Measurements from ENCODE around the gene FLOT1.
A peak's percentile ranks its signal among the peaks of the same experiment; 100 is the strongest.

FLOT1 gene, protein sequence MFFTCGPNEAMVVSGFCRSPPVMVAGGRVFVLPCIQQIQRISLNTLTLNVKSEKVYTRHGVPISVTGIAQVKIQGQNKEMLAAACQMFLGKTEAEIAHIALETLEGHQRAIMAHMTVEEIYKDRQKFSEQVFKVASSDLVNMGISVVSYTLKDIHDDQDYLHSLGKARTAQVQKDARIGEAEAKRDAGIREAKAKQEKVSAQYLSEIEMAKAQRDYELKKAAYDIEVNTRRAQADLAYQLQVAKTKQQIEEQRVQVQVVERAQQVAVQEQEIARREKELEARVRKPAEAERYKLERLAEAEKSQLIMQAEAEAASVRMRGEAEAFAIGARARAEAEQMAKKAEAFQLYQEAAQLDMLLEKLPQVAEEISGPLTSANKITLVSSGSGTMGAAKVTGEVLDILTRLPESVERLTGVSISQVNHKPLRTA

DNA sequence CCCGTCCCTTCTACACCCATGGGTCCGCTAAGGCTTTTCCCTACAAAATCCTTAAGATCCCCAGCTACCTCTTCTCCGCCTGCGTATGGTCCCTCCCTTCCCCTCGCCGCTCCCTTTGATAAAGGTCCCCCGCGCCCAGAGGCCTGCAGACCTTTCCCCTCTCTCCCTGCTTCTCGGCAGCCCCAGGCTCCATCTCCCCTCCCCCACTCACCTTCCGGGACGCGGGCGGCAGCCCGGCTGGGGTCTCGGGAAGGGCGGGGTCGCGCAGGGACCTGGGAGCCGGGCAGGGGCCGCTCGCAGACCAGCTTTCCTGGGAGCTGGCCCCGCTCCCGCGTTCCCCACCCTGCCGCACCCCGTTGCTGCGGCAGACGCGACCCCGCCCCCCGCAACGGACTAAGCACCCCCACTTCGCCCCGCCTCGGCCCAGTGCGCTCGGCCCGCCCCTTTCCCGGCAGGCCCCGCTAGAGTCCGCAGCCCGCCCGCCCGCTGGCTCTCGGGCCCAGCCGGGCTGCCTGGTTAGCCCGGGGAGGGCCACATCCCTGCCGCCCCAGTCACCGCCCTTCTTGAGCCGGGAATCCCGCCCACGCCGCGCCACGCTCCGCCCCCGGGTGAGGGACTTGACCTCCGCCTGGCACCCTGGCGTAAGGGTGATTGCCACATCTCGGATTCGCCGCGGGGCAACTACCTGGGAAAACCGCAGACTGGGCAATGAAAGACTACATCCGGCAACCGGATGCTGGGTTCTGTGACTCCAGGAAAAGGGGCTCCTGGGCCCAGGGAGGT lies at the start of gene FLOT1:
FLOT1 (minus strand) TSS at position 372 of the 783 bp plus-strand sequence. CDS start 498 bp downstream, outside the sequence.
- peak; percentile 20 for DNase-seq

DNA sequence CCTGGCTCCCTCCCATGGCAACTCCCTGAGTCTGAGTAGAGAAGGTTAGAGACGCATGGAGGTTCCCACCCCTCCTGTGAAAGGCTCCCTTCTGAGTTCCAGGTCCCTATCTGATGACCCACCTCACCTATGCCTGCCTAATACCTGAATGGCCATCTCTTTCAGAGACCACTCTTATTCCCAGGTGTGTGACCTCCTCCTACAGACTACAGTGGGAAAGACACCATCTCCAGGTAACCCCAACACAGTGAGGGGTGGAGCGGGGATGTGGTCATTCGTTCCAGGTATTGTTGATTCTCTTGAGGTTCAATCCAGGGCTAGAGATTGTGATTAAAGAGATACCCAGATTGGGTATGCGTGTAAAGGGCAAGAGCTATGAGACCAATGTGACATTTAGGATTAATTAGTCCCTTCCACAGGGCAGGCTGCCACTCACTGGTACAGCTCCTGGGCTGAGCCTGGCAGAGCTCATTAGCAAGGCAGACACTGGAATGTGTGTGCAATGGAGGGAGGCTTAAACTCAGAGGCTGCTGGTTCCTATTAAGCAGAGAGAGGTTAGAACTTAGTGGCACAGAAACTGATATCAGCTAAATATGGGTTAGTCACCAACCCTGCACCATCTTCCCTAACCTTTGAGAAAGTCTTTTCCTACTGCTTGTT lies 48.4 kb upstream of the FLOT1 start:
- no peak for DNase-seq

DNA sequence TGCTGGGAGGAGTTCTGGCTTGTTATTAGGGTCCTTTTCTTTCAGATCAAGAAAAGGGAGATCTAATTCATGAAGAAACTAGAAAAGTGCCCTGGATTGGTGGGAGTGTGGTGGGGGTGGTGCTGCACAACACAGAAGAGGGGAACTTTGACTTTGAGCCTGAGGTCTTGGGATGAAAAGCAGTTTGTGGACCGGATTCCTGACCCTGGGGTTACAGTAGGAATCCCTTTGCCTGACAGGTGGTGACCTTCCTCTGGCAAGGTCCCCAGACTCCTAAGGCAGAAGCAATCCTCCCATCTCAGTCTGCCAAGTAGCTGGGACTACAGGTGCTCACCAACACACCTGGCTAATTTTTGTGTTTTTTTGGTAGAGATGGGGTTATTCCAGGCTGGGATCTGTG lies 47.1 kb upstream of the FLOT1 start:
- DNase-seq: no peak

DNA sequence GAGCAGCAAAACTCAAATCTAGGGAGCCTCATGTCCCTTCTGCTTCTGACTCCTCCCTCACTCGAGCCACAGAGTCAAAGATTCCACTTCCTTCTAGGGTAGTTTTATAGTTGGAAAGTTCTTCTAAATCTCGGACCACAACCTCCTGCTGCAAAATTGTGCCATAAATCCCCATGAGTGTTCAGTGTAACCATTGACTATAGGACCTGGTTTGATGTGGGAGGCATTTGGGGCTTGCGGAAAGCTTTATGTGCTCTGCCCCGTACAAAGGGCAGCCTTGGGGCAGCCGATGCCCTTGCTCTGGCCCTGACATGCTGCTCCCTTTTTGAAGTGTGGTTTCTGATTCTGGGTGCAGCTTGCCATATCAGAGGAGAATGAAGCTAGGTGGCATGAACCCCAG lies 45.5 kb upstream of the FLOT1 start:
- no peak for DNase-seq

DNA sequence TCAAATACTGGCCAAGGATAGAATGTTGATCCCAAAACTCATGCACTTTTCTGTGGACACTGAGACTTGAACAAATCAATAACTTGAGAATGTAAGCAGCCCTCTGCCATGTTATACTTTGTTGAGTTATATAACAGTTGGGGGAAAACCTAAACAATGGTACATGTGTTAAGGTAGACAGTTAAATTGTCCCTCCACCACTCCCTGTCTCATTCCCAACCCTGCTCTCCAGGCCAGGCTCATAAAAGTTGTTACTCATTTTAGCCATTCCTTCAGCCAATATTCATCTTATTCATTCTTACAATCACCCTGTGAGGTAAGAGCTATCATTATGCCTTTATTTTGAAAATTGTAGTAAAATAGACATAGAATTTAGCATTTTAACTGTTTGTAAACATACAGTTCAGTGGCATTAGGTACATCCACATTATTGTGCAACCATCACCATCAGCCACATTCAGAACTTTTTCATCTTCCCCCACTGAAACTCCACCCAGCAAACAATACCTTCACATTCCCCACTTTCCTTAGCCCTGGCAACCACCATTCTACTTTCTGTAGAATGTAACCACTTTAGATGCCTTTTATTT lies 40.0 kb upstream of the FLOT1 start:
- no peak for DNase-seq

DNA sequence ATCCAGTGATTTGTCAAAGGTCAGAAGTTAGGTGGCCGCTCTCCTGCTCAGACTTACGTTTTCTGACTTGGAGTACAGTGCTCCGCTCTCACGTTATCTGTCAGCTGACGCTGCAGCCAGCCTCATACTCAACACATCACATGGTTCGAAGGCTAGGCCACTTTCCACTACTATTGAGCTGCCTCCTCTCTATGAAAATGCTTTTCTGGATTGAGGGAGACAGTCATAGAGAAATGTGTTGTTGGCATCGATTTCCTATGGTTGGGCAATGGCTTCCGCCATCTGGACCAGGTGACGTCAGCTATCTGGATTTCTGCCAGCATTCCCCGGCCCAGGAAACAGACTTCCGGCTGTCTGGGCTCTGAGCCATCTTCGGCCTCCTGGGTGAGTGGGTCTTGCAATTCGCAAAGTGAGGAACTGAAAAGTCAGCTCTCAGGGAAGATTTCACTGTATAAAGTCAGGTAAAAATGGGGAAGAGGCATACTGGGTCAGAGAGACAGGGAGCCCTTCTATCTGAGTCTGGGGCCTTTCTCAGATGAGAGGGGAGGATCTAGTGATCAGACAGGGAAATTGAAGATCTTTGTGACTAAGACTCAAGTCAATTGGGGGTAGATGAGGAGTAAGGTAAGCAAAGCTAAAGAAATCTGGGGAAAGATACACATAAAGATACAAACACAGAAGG lies 39.4 kb upstream of the FLOT1 start:
- no peak for DNase-seq

DNA sequence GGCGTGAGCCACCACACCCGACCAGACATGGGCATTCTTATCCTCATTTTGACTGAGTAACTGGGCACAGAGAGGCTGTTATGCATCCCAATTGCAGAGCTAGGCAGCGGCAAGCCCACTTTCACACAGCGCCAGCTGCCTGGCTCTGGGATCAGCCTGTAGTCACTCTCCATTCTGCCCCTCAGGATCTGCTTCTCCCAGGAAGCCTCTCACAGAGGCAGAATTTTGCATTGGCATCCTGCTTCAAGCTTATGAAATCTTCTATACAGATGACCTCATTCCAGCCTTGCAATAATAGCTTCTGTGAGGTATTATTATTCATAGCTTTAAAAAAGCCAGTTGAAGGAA lies 38.9 kb upstream of the FLOT1 start:
- no peak for DNase-seq

DNA sequence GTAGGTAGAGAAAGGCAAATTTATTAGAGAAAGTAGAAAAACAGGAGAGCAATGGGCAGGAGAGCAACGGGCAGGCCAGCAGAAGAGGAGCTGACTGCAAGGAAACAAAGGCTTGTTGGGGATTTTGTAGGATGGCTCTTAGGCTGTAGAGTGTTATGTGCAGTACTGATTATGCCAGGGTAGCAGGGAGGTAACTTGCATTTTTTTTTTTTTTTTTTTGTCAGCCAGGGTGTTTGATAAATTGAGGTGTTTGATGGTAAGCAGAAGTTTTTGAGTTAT lies 38.1 kb upstream of the FLOT1 start:
- DNase-seq: no peak

DNA sequence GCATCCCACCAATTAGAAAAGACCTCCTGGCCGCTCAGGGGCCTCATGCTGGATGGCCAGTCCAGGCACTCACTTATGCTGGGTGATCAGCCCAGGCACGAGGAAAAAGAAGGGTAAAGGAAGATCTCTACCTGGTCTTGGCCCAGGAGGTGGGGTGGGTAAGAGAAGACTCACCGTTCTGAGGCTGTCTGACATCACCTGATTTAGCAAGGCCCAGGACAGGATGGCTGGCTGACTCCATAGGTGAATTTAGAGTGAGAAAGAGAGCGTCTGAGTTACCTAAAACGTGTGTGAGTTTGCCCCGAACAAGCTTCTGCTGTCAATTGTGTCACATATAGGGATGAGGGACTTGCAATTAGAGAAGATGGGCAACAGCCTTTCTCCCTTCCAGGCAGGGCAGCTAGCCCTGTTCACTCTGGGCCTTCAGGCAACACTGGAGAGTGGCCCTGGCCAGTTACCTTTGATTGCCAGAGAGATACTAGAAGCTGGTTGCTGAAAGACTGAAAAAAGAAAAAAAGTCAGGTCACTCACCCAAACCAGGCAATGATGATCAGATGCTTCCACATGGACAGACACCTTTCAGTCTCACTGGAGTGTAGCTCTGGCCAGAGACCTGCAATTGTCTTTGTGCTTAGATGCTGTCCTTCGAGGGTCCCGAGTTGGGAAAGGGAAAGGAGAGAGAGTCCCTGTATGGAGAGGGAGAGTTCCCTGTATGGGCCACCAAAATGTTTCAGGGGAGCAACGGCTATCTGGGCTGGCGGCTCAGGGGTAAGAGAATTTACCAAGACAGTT lies 37.6 kb upstream of the FLOT1 start:
- DNase-seq: no peak

DNA sequence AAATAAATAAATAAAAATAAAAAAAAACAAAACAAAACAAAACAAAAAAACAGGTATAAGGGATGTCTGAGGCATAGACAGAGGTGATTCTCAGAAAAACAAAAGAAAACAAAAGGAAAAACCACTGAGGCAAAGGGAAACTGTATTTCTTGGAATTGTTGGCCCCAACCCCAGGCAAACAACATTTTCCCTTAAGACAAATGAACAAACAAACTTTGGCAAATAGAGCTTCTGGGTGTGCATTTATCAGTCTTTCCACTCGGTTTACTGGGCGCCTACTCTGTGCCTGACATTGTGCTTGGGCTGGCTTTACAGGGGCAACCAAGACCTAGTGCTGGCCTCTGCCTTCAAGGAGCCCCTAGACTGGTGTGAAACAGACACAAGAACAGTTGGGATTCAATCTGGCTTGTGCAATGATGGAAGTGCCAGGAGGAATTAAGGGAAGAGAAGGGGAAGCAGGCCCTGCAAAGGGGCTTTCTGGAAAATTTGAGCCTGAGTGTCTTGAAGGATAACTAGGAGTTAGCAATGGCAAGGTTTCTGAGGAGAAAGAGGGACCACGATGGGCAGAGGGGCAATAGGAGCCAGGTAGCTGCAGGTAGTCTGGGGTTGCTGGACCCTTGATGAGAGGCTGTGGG lies 35.6 kb upstream of the FLOT1 start:
- DNase-seq: no peak

DNA sequence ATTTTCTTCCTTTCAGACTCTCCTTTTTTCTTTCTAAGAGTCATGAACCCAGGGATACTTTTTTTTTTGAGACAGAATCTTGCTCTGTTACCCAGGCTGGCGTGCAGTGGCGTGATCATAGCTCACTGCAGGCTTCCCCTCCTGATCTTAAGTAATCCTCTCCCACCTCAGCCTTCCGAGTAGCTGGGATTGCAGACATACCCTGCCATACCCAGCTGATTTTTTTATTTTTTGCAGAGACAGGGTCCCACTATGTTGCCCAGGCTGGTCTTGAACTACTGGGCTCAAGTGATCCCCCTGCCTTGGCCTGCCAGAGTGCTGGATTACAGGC lies 34.6 kb upstream of the FLOT1 start:
- no peak for DNase-seq

DNA sequence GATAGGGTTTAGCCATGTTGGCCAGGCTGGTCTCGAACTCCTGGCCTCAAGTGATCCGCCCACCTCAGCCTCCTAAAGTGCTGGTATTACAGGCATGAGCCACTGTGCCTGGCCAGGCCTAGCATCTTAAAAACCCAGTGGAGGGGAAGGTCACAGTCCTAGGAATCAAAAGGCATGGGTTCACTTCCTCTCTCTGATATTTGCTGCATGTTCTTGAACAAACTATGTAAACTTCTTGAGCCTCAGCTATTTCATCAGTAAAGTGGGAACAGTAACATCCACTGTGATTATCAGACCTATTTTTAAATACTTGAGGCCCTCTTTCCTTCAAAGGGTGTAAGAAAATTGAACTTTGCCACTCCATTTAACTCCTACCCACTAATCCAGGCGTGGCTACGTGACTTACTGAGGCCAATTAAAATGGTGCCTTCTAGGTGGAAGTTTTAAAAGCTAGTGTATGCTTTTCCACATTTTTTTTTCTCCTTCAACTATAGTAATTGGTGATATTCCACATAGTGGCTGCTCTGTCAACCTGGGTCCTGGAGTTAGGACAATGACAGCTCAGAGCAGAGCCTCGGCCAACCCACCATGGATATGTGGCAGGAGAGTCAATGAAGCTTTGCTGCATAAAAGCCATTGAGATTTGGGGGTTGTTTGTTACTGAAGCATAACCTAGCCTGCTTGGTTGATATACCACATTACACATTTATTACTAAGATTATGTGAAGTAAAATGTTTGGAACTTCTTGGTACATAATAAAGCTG lies 34.1 kb upstream of the FLOT1 start:
- no peak for DNase-seq

DNA sequence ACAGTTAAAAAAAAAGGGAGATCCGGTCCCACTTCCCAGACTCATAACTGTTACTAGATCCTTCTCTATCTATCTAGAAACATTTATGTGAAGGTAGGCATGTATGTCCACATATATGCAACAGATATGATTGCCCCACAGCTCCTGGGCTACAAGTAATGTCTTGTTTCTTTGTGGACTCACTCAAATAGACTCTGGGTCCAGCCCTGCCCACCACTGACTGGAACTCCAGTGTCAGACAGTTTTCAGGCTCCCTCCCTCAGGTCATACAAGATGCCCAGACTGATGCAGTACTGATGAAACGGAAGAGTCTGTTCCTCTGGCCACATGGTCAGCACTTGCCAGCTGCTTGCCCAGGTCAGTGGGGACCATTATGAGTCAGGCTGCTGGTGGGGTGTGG lies 32.6 kb upstream of the FLOT1 start:
- no peak for DNase-seq

DNA sequence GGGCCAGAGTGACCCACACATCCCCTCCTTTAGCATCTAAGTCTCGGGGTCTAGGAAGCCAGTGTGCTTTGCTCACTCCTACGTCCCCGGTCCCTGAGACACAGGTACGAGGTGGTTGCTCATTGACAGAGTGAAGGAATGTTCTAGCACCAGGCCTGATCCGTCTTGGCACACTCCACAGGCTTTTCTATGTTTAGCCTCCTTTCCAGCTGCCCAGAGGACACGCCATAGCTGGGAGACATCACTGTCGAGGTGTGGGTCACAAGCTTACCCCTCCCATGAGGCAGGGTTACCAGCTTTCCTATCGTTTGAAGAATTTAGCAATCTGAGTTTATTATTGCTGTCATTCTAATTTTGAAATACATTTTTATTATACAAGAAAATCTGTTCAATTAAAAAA lies 32.2 kb upstream of the FLOT1 start:
- DNase-seq: no peak

DNA sequence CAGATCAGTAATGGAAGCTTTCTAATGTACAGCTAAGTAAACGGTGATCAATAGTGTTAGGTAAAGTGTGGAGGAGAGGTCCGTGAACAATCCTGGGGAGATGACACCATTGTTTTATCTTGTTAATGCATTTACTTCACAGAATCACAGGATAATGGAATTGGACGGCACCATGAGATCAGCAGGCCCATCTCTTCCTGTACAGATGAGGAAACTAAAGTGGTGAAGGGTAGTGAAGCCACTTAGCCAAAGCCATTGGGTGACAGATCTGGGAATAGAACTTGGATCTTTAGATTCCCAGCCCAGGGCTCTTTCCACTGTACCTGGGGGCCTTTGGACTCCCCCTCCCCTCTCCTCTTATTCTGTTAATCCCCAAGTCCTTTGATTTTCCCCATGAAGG lies 28.1 kb upstream of the FLOT1 start:
- DNase-seq: no peak

DNA sequence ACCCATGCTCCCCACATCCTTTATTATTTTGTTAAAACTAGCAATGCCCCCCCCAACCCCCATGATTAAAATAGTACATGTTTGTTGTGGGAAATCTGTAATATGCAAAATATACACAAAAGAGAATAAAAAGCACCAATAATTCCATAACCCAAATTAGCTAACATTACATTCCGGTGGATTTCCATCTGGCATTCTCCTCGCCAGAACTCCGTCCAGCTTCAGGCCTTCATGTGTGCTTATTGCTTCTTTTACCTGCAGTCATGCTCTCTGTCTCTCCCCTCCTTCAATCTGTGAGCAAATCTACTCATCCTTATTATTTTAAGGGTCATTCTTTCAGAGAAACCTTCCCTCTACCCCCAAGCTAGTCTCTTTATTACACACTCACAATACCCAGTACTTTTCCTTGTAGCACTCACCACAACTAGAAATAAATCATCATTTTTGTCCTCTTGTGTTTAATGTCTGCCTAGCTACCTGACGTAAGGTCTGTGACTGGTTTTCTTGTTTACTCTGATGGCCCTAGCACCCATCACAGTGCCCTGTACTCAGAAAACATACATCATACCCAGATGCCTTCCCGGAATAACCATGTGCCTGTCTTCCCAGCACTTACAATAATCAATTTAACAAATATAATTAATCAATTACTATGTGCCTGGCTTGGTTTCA lies 27.5 kb upstream of the FLOT1 start:
- DNase-seq: no peak

DNA sequence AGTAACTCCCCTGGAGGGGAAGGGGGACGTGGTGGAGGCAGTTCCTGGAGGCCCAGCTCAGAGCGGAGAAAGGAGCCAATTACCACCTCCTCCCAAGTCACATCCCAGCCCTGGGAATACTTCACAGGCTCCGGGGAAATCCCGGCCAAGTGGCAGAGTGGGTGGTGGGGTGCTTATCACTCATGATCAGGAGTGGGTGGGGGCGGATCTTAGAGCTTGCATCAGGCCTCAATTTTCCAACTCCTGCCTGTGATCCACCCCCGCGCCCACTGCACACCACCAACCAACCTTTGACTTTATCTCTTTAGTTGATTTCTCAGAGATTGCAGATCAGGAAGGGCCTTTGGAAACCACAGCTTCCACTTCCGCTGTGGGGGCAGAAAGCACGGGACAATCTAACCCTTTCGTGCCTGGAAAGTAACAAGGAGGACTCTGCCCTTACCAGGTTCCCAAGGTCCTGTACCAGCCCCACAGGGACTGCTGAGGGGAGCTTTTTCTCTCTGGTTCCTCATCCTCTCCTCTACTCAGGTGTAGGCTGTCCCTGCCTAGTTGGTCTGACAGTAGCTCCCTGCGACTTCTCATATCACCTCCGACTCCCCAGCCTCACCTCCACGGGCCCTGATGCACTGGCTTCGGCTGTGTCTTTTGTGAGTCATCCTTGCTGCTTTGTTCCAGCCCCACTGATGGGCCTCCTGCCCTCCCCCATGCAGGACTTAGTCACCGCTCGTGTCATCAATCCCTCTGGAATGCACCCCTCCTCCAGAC lies 26.8 kb upstream of the FLOT1 start:
- no peak for DNase-seq

DNA sequence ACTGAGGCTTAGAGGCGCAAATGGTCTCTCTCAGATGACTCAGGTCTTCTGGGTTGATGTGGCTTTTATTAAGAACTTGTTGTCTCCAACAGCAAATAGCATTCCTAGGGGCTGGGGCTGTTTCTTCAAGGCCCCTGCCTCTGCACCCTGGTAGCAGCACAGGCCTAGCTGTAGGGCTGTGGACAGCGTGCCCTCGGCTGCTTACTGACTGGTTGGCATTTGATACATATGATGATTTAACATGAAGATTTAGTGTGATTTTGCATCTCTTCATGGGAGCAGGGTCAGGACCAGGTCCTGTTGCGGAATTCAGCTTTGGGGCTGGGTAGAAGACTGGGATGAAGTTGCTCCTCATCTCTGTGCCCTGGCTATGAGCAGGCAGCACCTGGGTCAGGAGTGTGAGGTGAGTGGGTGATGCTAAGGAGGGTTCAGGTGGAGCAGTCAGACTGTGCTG lies 26.2 kb upstream of the FLOT1 start:
- no peak for DNase-seq

DNA sequence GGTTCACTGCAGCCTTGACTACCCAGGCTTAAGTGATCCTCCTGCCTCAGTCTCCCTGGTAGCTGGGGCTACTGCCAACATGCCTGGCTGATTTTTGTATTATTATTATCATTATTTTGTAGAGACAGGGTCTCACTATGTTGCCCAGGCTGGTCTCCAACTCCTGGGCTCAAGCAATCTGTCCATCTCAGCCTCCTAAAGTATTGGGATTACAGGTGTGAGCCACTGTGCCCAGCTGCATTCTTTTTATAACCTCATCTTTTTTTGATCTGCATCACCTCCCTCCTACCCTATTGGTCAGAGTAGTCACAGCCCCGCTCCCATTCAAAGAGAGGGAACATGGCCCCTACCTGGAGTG lies 25.4 kb upstream of the FLOT1 start:
- no peak for DNase-seq
